Ovary (tissue), 9 donors: ENCODE measurements around the gene CACNA1C. TPM values are rescaled to one million over a fixed set of nuclear protein-coding genes. Genes with fewer than 3 reads are reported as not detected.

Experiments used
- DNase-seq, 5 donors: peaks; one replicate each; pipeline ENCODE4 v3.0.0-alpha.2; 2019 to 2020
- H3K27ac ChIP-seq, 2 donors: fragments of 200-600 bp; one replicate each; pipeline versions ENCODE4 v1.5.1 to v1.8.0; 2019 to 2022
- H3K27me3 ChIP-seq: fragments of 200-600 bp; one replicate; pipeline ENCODE4 v1.8.0; 2022
- H3K36me3 ChIP-seq: fragments of 200-600 bp; sonication (generic); one replicate; pipeline ENCODE4 v1.5.1; 2019
- H3K4me1 ChIP-seq: one replicate; pipeline ENCODE4 v1.8.1; 2013; ENCODE audit warnings: mild to moderate bottlenecking, moderate library complexity; ENCODE audit not compliant: insufficient read depth
- H3K4me3 ChIP-seq: fragments of 200-600 bp; sonication (generic); one replicate; pipeline ENCODE4 v1.5.1; 2017
- H3K9me3 ChIP-seq, 2 donors: fragments of 200-600 bp in 1 of 2; sonication (generic) in 1 of 2; one replicate each; pipeline versions ENCODE4 v1.5.1 to v1.8.1; 2013 to 2019; ENCODE audit warnings: mild to moderate bottlenecking in 1 of 2, moderate library complexity in 1 of 2
- EP300 ChIP-seq: sonication (generic); formaldehyde crosslinking; IDR thresholded peaks from one replicate; pipeline ENCODE4 v1.6.1; 2017; ENCODE audit warnings: antibody characterized with exemption
- POLR2A ChIP-seq: fragments of 450-650 bp; IDR thresholded peaks from one replicate; pipeline ENCODE4 v1.6.1; 2017; ENCODE audit warnings: antibody characterized with exemption, mild to moderate bottlenecking, moderate library complexity
- WGBS, 3 donors: extraction: QIAGEN DNeasy Blood & Tissue Kit in 1 of 3; methylation state at CpG; one replicate each; pipeline versions ENCODE4 v1.1.5 to v1.1.7; 2013 to 2017; 5-methylcytosine and 5-hydroxymethylcytosine counted together
- intact Hi-C, 4 donors: fragments of 100-400 bp; cut with DNase I; formaldehyde crosslinking; loops; one replicate each; pipeline versions ENCODE4 v1.11.0 to v1.15.1; 2022 to 2023
- polyA plus RNA-seq, 2 donors: library from polyadenylated mRNA; stranded (reverse); fragments of 200-250 nt in 1 of 2; fragments of 350-450 nt in 1 of 2; fragmentation: Illumina TruSeq in 1 of 2; extraction: RNeasy Lipid Tissue Mini Kit (QIAGEN cat#74804) in 1 of 2; gene quantifications; one replicate each; pipeline ENCODE4 v1.2.3, GENCODE V29; 2013 to 2014
- total RNA-seq, 7 donors: library from RNA; depleted of rRNA in 2 of 7; stranded (reverse); fragments of >200 nt in 2 of 7; fragmentation: NEBNext Ultra II Directional in 3 of 7; extraction: Animal tissue kit (Norgen Biotek cat#: 25700) in 3 of 7; gene quantifications; one replicate each; pipeline versions ENCODE4 v1.1.0 to v1.2.4, GENCODE V29; 2016 to 2023
- TF ChIP-seq, protein P1 (sequence below), 3 donors: fragments of 450-650 bp in 2 of 3; fragments of 200-600 bp in 1 of 3; IDR thresholded peaks; one replicate each; pipeline versions ENCODE4 v1.5.1 to v1.8.0; 2016 to 2022; ENCODE audit warnings: antibody characterized with exemption in 3 of 3, mild to moderate bottlenecking in 1 of 3
- donor health status: DM: no; HTN: no; CAD: no; lungs with moderate emphysema.
- donor health status: DM: no; HTN: no; CAD: no.
- donor health status: Bipolar disorder and iron deficiency.
- donor health status: DM: yes; HTN: yes; CAD: no.
- donor health status: DM: no; HTN: no; CAD: no.
- donor health status: DM: yes; HTN: yes; CAD: no.

Gene CACNA1C
- total and polyA plus RNA-seq, 9 donors = 2.2 to 8.3 (median 3.7) TPM

- intact Hi-C loops = loop anchor here in 3 of 4 donors (10.0 kb wide), 3 partner anchors 295 to 945 kb away; partner anchors contain the start of gene CACNA1C (in 2 of the 3)
- TF ChIP-seq POLR2A = no peak
- TF ChIP-seq EP300 = no peak
- TF ChIP-seq, protein P1, sequence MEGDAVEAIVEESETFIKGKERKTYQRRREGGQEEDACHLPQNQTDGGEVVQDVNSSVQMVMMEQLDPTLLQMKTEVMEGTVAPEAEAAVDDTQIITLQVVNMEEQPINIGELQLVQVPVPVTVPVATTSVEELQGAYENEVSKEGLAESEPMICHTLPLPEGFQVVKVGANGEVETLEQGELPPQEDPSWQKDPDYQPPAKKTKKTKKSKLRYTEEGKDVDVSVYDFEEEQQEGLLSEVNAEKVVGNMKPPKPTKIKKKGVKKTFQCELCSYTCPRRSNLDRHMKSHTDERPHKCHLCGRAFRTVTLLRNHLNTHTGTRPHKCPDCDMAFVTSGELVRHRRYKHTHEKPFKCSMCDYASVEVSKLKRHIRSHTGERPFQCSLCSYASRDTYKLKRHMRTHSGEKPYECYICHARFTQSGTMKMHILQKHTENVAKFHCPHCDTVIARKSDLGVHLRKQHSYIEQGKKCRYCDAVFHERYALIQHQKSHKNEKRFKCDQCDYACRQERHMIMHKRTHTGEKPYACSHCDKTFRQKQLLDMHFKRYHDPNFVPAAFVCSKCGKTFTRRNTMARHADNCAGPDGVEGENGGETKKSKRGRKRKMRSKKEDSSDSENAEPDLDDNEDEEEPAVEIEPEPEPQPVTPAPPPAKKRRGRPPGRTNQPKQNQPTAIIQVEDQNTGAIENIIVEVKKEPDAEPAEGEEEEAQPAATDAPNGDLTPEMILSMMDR (IDR thresholded peaks at IDR 0.05) = no peak
- H3K27ac ChIP-seq = no peak overlapping the region
- 92 to 95% (median 94%) methylated on average over 11 of the region's 11 CpGs for WGBS, 3 donors
- DNase-seq = no peak
- no peaks in the 10 kb centered on the region for H3K9me3 ChIP-seq
- no peaks in the 10 kb centered on the region for H3K4me1 ChIP-seq
- H3K36me3 ChIP-seq = no peaks in the 10 kb centered on the region
- no peaks in the 10 kb centered on the region for H3K27me3 ChIP-seq
- H3K4me3 ChIP-seq = no peak overlapping the region
Measured at GRCh38 chr12:2589381-2589780, 536.6 kb downstream of the CACNA1C start.

DNA sequence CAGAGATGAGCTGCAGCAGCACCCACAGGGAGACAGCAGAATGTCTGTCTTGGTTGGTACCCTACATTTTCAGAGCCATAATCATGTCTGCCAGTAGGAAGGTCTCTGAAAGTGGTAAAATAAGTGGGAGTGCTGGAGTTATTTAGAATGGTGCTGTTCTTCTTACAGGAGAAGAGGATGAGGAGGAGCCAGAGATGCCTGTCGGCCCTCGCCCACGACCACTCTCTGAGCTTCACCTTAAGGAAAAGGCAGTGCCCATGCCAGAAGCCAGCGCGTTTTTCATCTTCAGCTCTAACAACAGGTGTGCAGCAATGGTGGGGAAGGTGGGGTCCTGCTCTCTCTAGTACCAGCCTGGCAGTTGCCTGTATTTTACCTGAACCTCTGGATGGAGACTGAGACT is 540.3 kb downstream of the CACNA1C start:
- Histone ChIP-seq H3K27ac (no peak overlapping the region), H3K27me3 (no peaks in the 10 kb centered on the region), H3K9me3 (no peaks in the 10 kb centered on the region), H3K4me3 (no peak overlapping the region), H3K4me1 (no peaks in the 10 kb centered on the region), H3K36me3 (no peaks in the 10 kb centered on the region)
- 94 to 98% (median 95%) methylated on average over 5 of the region's 5 CpGs for WGBS, 3 donors
- no peak for DNase-seq
- TF ChIP-seq POLR2A = no peak
- TF ChIP-seq EP300 = no peak
- TF ChIP-seq, protein P1 (IDR thresholded peaks at IDR 0.05) = no peak
- intact Hi-C loops = no loop called here

GRCh38 chr12:2596441-2596840 is 543.7 kb downstream of the CACNA1C start:
- DNase-seq = no peak
- H3K9me3 ChIP-seq = no peaks in the 10 kb centered on the region
- no peak overlapping the region for H3K4me3 ChIP-seq
- H3K36me3 ChIP-seq = no peaks in the 10 kb centered on the region
- 93 to 95% (median 93%) methylated on average over 6 of the region's 6 CpGs for WGBS, 3 donors
- TF ChIP-seq POLR2A (no peak), EP300 (no peak)
- TF ChIP-seq, protein P1 (IDR thresholded peaks at IDR 0.05) = no peak
- no peaks in the 10 kb centered on the region for H3K27me3 ChIP-seq
- H3K27ac ChIP-seq = no peak overlapping the region
- H3K4me1 ChIP-seq = no peaks in the 10 kb centered on the region
- intact Hi-C loops = no loop called here

DNA sequence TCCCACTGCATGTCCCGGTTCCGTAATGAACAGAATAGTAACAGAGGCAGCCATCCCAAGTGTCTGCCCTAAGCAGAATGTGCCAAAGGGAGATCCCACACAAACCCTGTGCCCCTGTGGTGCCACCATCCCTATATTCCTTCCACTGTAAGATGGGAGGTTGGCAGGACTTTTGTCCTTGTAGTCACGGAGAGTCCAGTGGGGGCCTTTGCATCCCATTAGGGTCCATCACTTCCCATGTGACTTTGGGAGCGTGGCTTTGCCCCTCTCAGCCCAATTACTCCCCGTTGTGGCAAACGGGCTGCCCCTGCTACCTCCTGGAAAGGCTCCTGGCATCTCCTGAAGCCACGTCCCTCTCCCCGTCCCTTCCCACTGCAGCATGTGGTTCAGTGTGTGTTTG is 552.5 kb downstream of the CACNA1C start:
- no peak overlapping the region for H3K27ac ChIP-seq
- H3K4me3 ChIP-seq = no peak overlapping the region
- DNase-seq = no peak
- TF ChIP-seq, protein P1 (IDR thresholded peaks at IDR 0.05) = no peak
- no peak for TF ChIP-seq POLR2A
- no peak for TF ChIP-seq EP300
- H3K27me3 ChIP-seq = no peaks in the 10 kb centered on the region
- H3K4me1 ChIP-seq = peaks cover 4% of the 10 kb centered on the region
- intact Hi-C loops = no loop called here
- H3K9me3 ChIP-seq = no peaks in the 10 kb centered on the region
- no peaks in the 10 kb centered on the region for H3K36me3 ChIP-seq
- 91 to 96% (median 94%) methylated on average over 8 of the region's 8 CpGs for WGBS, 3 donors
